Skeletal muscle tissue (tissue), 4 donors: ENCODE results near the gene CDH22. TPM values are rescaled to one million over a fixed set of nuclear protein-coding genes. Genes with fewer than 3 reads are reported as not detected.

ENCODE experiments used
- H3K27ac ChIP-seq: one replicate; pipeline ENCODE4 v1.7.0; 2013; ENCODE audit warnings: mild to moderate bottlenecking, low read depth, low read length, inconsistent platforms
- H3K27me3 ChIP-seq, 3 donors: one replicate each; pipeline ENCODE4 v1.7.0; 2013; ENCODE audit warnings: low read length in 3 of 3; ENCODE audit not compliant: control insufficient read depth in 3 of 3, insufficient read depth in 3 of 3
- H3K36me3 ChIP-seq, 3 donors: one replicate each; pipeline ENCODE4 v1.7.0; 2013; ENCODE audit warnings: low read length in 3 of 3; ENCODE audit not compliant: control insufficient read depth in 3 of 3, insufficient read depth in 3 of 3
- H3K4me1 ChIP-seq, 3 donors: one replicate each; pipeline ENCODE4 v1.7.0; 2013; ENCODE audit warnings: low read length in 3 of 3, mild to moderate bottlenecking in 3 of 3; ENCODE audit not compliant: control insufficient read depth in 3 of 3, insufficient read depth in 3 of 3
- H3K4me3 ChIP-seq, 3 donors: one replicate each; pipeline ENCODE4 v1.7.0; 2013; ENCODE audit warnings: low read length in 3 of 3
- H3K9ac ChIP-seq, 3 donors: one replicate each; pipeline ENCODE4 v1.7.0; 2013; ENCODE audit warnings: low read length in 3 of 3, mild to moderate bottlenecking in 3 of 3, moderate library complexity in 2 of 3, low read depth in 1 of 3
- H3K9me3 ChIP-seq, 3 donors: one replicate each; pipeline ENCODE4 v1.7.0; 2013; ENCODE audit warnings: low read length in 3 of 3; ENCODE audit not compliant: control insufficient read depth in 3 of 3
- total RNA-seq: library from RNA; depleted of rRNA; stranded (reverse); fragments of >200 nt; gene quantifications from one replicate; pipeline ENCODE4 v1.2.3, GENCODE V29; 2014
- donor health status: Osteomylitis.

Gene CDH22
- total RNA-seq, 1 donor from 2014 or later: 0.52 TPM

DNA sequence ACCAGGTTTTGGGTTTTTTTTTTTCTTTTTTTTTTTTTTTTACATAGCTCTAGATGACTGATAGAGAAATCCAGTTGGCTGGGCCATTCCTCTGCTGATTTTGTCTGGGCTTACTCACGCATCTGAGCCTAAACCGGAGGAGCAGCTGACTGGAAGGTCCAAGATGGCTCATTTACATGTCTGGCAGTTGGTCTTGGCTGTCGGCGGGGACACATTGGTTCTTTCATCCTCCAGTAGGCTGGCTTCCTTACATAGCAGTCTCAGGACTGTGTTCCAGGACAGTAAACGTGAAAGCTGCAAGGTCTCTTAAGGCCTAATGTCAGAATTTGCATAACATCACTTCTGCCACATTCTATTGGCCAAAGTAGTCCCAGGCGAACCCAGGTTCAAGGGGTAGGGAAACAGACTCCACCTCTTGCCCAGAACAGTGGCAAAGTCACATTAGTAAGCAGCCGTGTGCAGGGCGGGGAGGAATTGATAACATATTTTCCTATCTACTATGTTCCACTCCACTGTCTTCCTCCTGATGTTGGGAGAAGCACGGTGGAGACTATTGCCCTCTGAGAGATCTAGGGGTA is 87.0 kb downstream of the CDH22 start:
- Histone ChIP-seq H3K27ac (no peak overlapping the region), H3K9me3 (no peaks in the 10 kb centered on the region), H3K4me1 (peaks cover 29 to 42% (median 37%) of the 10 kb centered on the region in 3 donors), H3K27me3 (peaks cover 0 to 9% (median 4%) of the 10 kb centered on the region in 3 donors), H3K4me3 (no peak overlapping the region), H3K36me3 (no peaks in the 10 kb centered on the region), H3K9ac (no peak overlapping the region)

DNA sequence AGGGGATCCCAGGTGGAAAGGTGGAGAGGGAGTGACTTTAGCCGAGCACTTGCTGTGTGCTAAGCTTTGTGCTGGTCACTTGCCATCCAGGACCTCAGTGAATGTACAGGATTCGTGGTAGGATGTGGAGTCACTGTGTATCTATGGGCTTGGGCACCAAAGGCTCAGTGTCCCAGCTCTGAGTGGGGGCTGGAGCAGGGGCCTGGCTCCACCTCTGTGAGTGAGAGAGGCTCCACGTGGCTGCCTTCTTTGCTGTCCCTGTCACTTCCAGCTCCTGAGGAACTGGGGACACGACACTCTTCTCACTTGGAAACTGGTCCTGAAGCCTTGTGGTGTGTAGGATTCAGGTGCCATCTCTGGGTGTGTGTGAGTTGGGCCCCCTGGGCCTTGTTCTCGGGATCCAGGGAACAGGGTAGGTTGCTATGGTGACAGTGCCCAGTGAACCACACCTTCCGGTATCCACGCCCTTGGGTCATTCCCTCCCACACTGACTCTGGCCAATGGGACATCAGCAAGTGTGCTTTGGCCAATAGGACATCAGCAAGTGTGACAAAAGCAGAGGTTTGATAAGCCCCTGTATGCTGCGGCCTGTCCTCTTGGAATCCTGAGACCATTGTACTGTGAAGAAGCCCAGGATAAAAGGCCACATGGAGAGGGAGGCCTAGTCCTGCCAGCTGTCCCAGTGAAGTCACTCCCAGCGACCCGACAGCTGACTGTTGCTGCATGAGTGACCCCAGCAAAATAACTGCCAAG is 87.7 kb downstream of the CDH22 start:
- Histone ChIP-seq H3K27ac (no peak overlapping the region), H3K9ac (no peak overlapping the region)

DNA sequence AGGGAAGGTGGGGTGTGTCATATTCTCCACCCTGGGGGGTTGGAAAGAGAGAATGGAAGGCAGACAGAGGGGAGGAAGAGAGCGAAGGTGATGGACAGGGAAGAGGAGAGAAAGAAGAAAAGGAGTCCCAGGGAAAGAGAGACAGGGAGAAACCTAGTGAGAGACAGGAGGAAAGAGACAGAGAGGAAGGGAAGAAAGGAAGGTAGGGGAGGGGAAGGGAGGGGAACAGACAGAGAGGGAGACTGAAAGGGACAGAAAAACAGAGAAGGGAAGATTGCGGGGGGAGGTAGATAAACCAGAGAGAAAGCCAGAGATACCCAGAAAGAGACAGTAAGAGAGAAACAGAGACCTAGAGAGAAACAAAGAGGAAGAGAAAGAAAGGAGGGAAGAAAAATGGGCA is 88.4 kb downstream of the CDH22 start:
- Histone ChIP-seq H3K4me1 (peaks cover 35 to 52% (median 45%) of the 10 kb centered on the region in 3 donors), H3K9me3 (no peaks in the 10 kb centered on the region), H3K36me3 (no peaks in the 10 kb centered on the region), H3K27ac (no peak overlapping the region), H3K9ac (no peak overlapping the region), H3K27me3 (peaks cover 0 to 4% (median 0%) of the 10 kb centered on the region in 3 donors), H3K4me3 (no peak overlapping the region)

More for the DNA sequence above, 87.7 kb downstream of the CDH22 start:
- H3K36me3 ChIP-seq: no peaks in the 10 kb centered on the region
- H3K9me3 ChIP-seq: no peaks in the 10 kb centered on the region
- H3K4me3 ChIP-seq: no peak overlapping the region
- peaks cover 35 to 49% (median 44%) of the 10 kb centered on the region in 3 donors for H3K4me1 ChIP-seq
- H3K27me3 ChIP-seq: peaks cover 0 to 5% (median 0%) of the 10 kb centered on the region in 3 donors

DNA sequence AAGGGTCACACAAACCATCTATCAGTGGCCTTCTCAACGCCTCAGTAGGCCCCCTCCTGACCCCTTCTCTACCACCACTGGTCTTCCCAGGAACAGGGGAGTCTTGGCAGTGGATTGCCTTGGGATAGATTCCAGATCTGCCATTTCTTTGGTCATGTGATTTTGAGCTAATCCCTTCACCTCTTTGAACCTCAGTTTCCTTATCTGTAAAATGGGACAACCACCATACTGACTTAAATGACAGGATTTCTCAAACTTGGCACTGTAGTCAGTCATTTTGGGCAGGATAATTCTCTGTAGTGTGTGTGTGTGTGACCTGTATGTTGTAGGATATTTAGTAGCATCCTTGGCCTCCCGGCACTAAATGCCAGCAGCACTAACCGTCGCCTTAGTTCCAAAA is 89.1 kb downstream of the CDH22 start:
- Histone ChIP-seq H3K27ac (no peak overlapping the region), H3K9me3 (no peaks in the 10 kb centered on the region), H3K4me3 (no peak overlapping the region), H3K9ac (no peak overlapping the region), H3K4me1 (peaks cover 37 to 57% (median 49%) of the 10 kb centered on the region in 3 donors), H3K27me3 (no peaks in the 10 kb centered on the region), H3K36me3 (no peaks in the 10 kb centered on the region)

DNA sequence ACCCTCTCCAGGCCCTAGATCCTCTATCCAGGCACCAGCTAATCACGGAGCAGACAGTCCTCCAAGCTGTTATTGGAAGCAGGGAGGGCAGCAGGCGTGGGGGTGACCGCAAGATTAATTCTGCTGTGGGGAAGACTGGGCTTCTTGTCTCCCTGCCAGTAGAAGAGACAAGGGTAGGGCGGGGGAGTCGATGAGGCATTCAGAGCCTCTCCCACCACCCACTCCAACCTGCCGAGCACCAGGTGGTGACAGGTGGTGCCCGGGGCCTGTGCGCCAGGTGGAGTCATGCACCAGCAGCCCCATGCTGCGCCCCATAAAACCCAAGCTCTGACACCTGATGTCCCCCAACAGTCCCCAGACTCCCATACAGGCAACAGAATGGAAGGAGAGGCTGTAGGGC is 89.6 kb downstream of the CDH22 start:
- no peak overlapping the region for H3K27ac ChIP-seq
- H3K4me1 ChIP-seq: peaks cover 37 to 57% (median 51%) of the 10 kb centered on the region in 3 donors
- H3K9me3 ChIP-seq: no peaks in the 10 kb centered on the region
- H3K36me3 ChIP-seq: no peaks in the 10 kb centered on the region
- no peaks in the 10 kb centered on the region for H3K27me3 ChIP-seq
- H3K4me3 ChIP-seq: no peak overlapping the region
- H3K9ac ChIP-seq: no peak overlapping the region

DNA sequence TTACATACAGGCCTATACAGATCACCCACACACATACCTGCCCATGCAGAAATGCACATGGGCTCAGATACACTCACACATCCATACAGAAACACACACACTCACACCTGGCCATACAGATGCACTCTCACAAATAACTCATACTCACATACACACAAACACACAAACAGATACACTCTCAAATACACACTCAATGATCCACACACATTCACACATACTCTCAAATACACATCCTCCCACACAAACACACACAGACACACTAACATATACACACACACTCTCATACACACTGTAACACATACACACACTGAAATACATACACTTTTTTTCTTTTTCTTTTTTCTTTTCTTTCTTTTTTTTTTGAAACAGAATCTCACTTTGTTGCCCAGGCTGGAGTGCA is 90.7 kb downstream of the CDH22 start:
- Histone ChIP-seq H3K9me3 (no peaks in the 10 kb centered on the region), H3K4me1 (peaks cover 29 to 49% (median 43%) of the 10 kb centered on the region in 3 donors), H3K36me3 (no peaks in the 10 kb centered on the region), H3K27ac (no peak overlapping the region), H3K4me3 (no peak overlapping the region), H3K9ac (no peak overlapping the region), H3K27me3 (peaks cover 0 to 4% (median 0%) of the 10 kb centered on the region in 3 donors)

DNA sequence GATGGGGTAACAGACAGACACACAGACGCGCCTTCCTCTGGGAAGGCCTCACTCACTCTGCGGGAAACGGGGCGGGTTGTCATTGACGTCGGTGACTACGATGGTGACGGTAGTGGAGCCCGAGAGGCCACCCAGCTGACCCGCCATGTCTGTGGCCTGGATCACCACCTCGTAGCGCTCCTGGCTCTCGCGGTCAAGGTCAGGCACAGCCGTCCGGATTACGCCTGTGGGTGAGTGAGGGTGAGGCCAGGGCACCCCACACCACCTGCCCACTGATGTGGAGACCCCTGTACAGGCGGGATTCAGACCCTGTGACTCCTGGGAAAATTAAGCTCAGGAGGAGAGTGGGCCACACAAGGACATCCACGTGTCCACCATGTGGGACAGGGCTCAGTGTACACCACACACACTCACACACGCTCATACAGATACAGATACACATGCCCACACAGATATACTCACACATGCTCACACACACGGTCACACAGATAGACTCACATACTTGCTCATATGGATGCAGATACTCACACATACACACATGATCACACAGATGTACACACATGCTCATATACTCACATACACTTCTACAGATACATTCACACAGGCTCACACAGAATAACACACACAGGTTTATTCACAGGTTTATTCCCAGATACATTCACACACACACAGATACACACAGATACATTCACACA is 91.4 kb downstream of the CDH22 start:
- Histone ChIP-seq H3K27me3 (peaks cover 0 to 7% (median 3%) of the 10 kb centered on the region in 3 donors), H3K9me3 (no peaks in the 10 kb centered on the region), H3K36me3 (no peaks in the 10 kb centered on the region), H3K4me1 (peaks cover 23 to 42% (median 36%) of the 10 kb centered on the region in 3 donors), H3K27ac (no peak overlapping the region), H3K4me3 (no peak overlapping the region), H3K9ac (no peak overlapping the region)

DNA sequence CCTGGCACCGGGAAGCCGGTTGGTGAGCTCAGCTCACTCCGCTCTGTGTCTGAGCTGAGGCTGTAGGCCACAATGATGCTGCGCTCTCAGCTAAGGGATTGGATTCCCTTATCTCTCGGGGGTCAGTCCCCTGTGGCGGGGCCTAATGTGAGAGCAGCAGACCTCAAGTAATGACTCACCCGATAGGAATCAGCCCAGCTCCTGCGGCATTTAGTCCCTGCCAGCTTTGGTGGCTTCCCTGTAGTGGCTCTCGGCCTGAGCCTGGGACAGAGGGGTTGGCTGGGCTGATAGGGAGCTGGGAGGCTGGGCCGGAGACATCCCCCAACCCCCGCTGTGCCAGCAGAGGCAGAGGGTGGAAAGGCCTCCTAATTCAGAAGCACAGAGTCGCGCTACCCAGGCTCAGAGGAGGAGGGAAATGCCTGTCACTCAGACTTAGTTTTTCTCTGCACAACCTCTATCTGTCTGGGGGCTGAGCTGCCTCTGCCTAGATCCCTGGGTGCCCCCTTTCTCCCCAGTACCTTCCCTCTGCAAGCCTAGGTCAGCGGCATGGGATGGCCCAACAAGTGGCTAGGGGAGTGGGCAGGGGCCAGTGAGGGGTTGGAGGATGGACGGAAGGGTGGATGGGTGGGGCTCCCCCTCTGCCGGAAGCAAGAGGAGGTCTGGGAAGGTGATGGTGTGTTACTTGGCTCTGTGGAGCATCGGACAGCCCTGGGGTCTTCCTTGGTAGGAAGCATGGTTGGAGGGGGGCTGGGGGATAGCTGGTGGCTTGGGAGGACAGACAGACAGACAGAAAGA is 92.2 kb downstream of the CDH22 start:
- peaks cover 15 to 34% (median 28%) of the 10 kb centered on the region in 3 donors for H3K4me1 ChIP-seq
- peak overlapping the region in 1 of 3 donors; percentile 40 for H3K9ac ChIP-seq
- peaks cover 0 to 14% (median 11%) of the 10 kb centered on the region in 3 donors for H3K27me3 ChIP-seq
- H3K9me3 ChIP-seq: no peaks in the 10 kb centered on the region
- H3K27ac ChIP-seq: no peak overlapping the region
- H3K4me3 ChIP-seq: no peak overlapping the region
- H3K36me3 ChIP-seq: no peaks in the 10 kb centered on the region

DNA sequence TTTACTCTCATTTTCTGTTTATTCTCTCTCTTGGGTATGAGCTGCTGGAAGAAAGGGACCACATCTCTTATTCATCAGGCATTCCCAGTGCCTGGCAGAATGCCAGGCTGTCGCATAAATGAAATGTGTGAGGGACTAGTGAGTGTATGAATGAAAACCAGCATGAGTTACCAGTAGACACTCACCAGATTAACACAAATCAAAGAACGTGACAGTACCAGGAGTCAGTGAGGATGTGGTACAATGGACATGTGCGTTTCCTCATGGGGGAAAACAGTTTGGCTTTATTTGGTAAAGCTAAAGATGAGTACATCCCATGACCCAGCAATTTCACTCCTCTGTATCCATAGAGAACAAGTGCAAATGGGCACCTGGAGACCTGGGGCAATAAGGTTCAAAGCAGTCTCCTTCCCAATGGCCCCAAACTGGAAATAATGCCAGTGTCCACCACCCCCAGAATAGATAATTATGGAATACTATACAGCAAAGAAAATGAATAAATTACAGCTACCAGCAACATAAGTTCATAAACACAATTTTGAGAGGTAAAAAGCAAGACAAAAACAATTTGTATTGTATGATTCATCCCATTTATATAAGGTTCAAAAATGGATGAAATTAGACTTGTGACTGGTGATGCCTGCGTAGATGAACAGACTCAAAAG is 93.3 kb downstream of the CDH22 start:
- Histone ChIP-seq H3K36me3 (no peaks in the 10 kb centered on the region), H3K27ac (no peak overlapping the region), H3K27me3 (peaks cover 8 to 23% (median 19%) of the 10 kb centered on the region in 3 donors), H3K4me3 (no peak overlapping the region), H3K9ac (no peak overlapping the region), H3K9me3 (no peaks in the 10 kb centered on the region), H3K4me1 (peaks cover 10 to 26% (median 22%) of the 10 kb centered on the region in 3 donors)
